HEK293 (cell line): Measurements from ENCODE around the gene SH3PXD2B.

Experiments used
- CTCF ChIA-PET: fragments of 350-600 bp; formaldehyde crosslinking; extraction: SDS; loops from one replicate; lab custom pipeline; 2021; ENCODE audit warnings: antibody characterized with exemption; lab: Yijun Ruan, JAX
- POLR2A ChIA-PET: fragments of 300-600 bp; formaldehyde crosslinking; extraction: SDS; loops from one replicate; lab custom pipeline; 2020; ENCODE audit warnings: antibody characterized with exemption, inconsistent platforms; lab: Yijun Ruan, JAX
- H3K27ac ChIP-seq: fragments of 200-500 bp; sonication (Bioruptor generic); 2 replicates; pipeline ENCODE4 v1.5.1; 2014; ENCODE audit warnings: low read depth, low read length, control low read depth, inconsistent platforms; ENCODE audit errors: extremely low read depth
- H3K36me3 ChIP-seq, 2 experiments: fragments of 200-500 bp in 1 of 2; sonication (Bioruptor generic) in 1 of 2; 1 replicate in 1 of 2; 2 replicates in 1 of 2; pipeline ENCODE4 v1.5.1; 2014 to 2017; ENCODE audit warnings: inconsistent platforms in 2 of 2, low read length in 2 of 2; ENCODE audit not compliant: control insufficient read depth in 2 of 2, insufficient read depth in 1 of 2
- H3K4me1 ChIP-seq: fragments of 200-500 bp; sonication (Bioruptor generic); 2 replicates; pipeline ENCODE4 v1.5.1; 2014; ENCODE audit warnings: mild to moderate bottlenecking, low read length, inconsistent platforms; ENCODE audit not compliant: control insufficient read depth, insufficient read depth
- H3K4me3 ChIP-seq: 2 replicates; pipeline ENCODE4 v1.5.1; 2011; ENCODE audit warnings: low read depth, mild to moderate bottlenecking, control low read depth, low read length, moderate library complexity
- H3K9me3 ChIP-seq: fragments of 200-500 bp; sonication (Bioruptor generic); 2 replicates; pipeline ENCODE4 v1.5.1; 2014; ENCODE audit warnings: low read depth, low read length, inconsistent platforms; ENCODE audit not compliant: control insufficient read depth, insufficient read depth
- AEBP2 ChIP-seq: fragments of 450-650 bp; formaldehyde crosslinking; IDR thresholded peaks from 2 replicates; pipeline ENCODE4 v1.5.1; 2016; ENCODE audit warnings: missing biosample characterization, missing genetic modification characterization, borderline replicate concordance
- EGR2 ChIP-seq: fragments of 450-650 bp; formaldehyde crosslinking; IDR thresholded peaks from 2 replicates; pipeline ENCODE4 v1.5.1; 2016; ENCODE audit warnings: low read depth, missing biosample characterization, missing genetic modification characterization
- PRDM10 ChIP-seq: fragments of 450-650 bp; formaldehyde crosslinking; IDR thresholded peaks from 2 replicates; pipeline ENCODE4 v1.5.1; 2016; ENCODE audit warnings: missing biosample characterization, missing genetic modification characterization
- TCF7L2 ChIP-seq: IDR thresholded peaks from 2 replicates; pipeline ENCODE4 v1.6.1; 2011; ENCODE audit warnings: low read depth, mild to moderate bottlenecking, inconsistent platforms, low read length, moderate library complexity, borderline replicate concordance
- ZNF214 ChIP-seq: fragments of 450-650 bp; formaldehyde crosslinking; IDR thresholded peaks from 2 replicates; pipeline ENCODE4 v1.5.1; 2017; ENCODE audit warnings: missing biosample characterization, mild to moderate bottlenecking, missing genetic modification characterization, borderline replicate concordance
- ZNF394 ChIP-seq: fragments of 450-650 bp; formaldehyde crosslinking; IDR thresholded peaks from 2 replicates; pipeline ENCODE4 v1.5.1; 2016; ENCODE audit warnings: missing biosample characterization, missing genetic modification characterization, mild to moderate bottlenecking, moderate library complexity, borderline replicate concordance
- ZNF555 ChIP-seq: fragments of 450-650 bp; formaldehyde crosslinking; conservative IDR thresholded peaks from 2 replicates; pipeline ENCODE4 v1.5.1; 2017; ENCODE audit warnings: missing biosample characterization, mild to moderate bottlenecking, missing genetic modification characterization, inconsistent platforms
- ZNF596 ChIP-seq: fragments of 450-650 bp; IDR thresholded peaks from 2 replicates; pipeline ENCODE4 v1.5.0; 2018; ENCODE audit warnings: missing biosample characterization, mild to moderate bottlenecking, missing genetic modification characterization, moderate library complexity
- ZNF629 ChIP-seq: fragments of 450-650 bp; formaldehyde crosslinking; IDR thresholded peaks from 2 replicates; pipeline ENCODE4 v1.5.1; 2017; ENCODE audit warnings: missing biosample characterization, missing genetic modification characterization
- ZNF660 ChIP-seq: fragments of 450-650 bp; IDR thresholded peaks from 2 replicates; pipeline ENCODE4 v1.5.1; 2018; ENCODE audit warnings: missing biosample characterization, mild to moderate bottlenecking, missing genetic modification characterization
- ZNF747 ChIP-seq: fragments of 450-650 bp; formaldehyde crosslinking; IDR thresholded peaks from 2 replicates; pipeline ENCODE4 v1.5.1; 2016; ENCODE audit warnings: missing biosample characterization, missing genetic modification characterization
- ZNF768 ChIP-seq: fragments of 450-650 bp; formaldehyde crosslinking; IDR thresholded peaks from 2 replicates; pipeline ENCODE4 v1.5.1; 2018; ENCODE audit warnings: missing biosample characterization, mild to moderate bottlenecking, missing genetic modification characterization
- ZNF843 ChIP-seq: fragments of 450-650 bp; formaldehyde crosslinking; IDR thresholded peaks from 2 replicates; pipeline ENCODE4 v1.5.1; 2016; ENCODE audit warnings: missing biosample characterization, missing genetic modification characterization
- ZSCAN23 ChIP-seq: fragments of 450-650 bp; formaldehyde crosslinking; IDR thresholded peaks from 2 replicates; pipeline ENCODE4 v1.5.1; 2016; ENCODE audit warnings: missing biosample characterization, missing genetic modification characterization
- TF ChIP-seq, protein P1 (sequence below): fragments of 450-650 bp; formaldehyde crosslinking; IDR thresholded peaks from 2 replicates; pipeline ENCODE4 v1.5.1; 2016; ENCODE audit warnings: missing biosample characterization, missing genetic modification characterization
- TF ChIP-seq, protein P2 (sequence below): fragments of 450-650 bp; formaldehyde crosslinking; IDR thresholded peaks from 2 replicates; pipeline ENCODE4 v1.5.1; 2016; ENCODE audit warnings: missing biosample characterization, missing genetic modification characterization

Gene SH3PXD2B

DNA sequence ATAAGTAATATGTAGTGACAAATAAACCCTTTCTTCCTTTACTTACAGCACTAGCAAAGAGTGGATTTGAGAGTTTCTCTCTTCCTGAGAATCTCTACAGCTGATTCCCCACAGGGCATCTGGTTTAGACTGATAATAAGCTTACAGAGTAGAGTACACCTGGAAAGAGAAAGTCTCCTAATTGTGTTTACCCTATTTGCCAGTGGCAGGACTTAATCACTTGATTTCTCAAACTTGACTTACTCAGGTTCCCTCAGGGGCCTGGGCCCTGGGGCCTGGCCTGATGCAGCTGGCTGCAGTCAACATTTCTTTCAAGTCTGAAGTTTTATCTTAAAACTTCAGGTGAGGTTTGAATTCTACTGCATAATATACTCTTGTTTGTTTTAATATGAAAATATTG is 132.7 kb downstream of the SH3PXD2B start (continued):
- TF ChIP-seq PRDM10 (tag by site-specific recombination) (no peak), ZNF214 (tag by site-specific recombination) (no peak), ZNF394 (tag by site-specific recombination) (no peak), AEBP2 (tag by site-specific recombination) (no peak), ZNF747 (tag by site-specific recombination) (no peak), ZNF629 (tag by site-specific recombination) (no peak), ZSCAN23 (tag by site-specific recombination) (no peak)
- TF ChIP-seq, protein P1, sequence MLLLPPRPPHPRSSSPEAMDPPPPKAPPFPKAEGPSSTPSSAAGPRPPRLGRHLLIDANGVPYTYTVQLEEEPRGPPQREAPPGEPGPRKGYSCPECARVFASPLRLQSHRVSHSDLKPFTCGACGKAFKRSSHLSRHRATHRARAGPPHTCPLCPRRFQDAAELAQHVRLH (tag by site-specific recombination): no peak

DNA sequence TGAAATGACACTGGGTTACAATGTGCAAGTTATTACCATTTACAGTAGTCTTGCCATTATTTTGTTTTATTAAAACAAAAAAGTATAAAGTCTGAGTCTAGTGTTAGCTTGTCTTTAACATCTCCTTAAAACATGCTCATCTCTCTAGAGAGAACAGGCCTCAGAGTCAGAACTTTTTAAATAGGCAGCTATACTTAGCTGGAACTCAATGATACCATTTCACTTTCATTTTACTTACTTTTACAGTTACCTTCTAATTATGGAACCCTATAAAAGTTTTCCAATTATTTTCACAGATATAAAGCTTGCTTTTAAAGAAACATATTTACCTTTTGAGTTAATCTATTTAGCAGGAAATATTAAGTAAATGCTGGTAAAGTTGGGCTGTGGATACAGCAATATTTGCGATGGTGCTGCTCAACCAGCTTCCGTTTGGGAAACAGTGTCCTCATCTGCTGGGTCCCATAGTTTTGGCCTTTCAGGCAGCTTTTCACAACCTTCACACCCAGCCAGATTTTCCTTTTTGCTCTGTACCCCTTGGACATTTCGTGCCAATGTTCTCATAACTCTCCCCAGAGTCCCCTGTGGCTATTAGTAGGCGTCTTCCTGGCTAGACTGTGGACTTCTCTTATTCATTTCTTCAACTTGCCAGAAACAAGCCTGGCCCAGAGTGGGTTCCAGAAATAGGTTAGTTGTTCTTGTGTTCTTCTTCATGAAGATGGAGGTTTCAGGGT is 134.4 kb downstream of the SH3PXD2B start:
- H3K4me3 ChIP-seq: no peak overlapping the region
- POLR2A ChIA-PET: no interaction called here

More for the DNA sequence above, 134.4 kb downstream of the SH3PXD2B start:
- H3K4me1 ChIP-seq: 0 out of 2 replicates have a peak, but pooled peaks cover 2% of the 10 kb centered on the region
- no peaks in the 10 kb centered on the region for H3K36me3 ChIP-seq
- H3K27ac ChIP-seq: no peak overlapping the region
- no peaks in the 10 kb centered on the region for H3K9me3 ChIP-seq
- CTCF ChIA-PET: interaction anchor here (0.7 to 1.0 kb wide), 3 partner anchors 14 to 131 kb away, joined by 3 to 6 read pairs (median 3); no protein-coding TSS in a partner anchor
- TF ChIP-seq ZNF596 (tag by site-specific recombination) (no peak), ZNF555 (tag by site-specific recombination) (no peak), ZNF660 (tag by site-specific recombination) (no peak), EGR2 (tag by site-specific recombination) (no peak), ZNF768 (tag by site-specific recombination) (no peak), TCF7L2 (no peak), ZNF843 (tag by site-specific recombination) (no peak)
- TF ChIP-seq, protein P2, sequence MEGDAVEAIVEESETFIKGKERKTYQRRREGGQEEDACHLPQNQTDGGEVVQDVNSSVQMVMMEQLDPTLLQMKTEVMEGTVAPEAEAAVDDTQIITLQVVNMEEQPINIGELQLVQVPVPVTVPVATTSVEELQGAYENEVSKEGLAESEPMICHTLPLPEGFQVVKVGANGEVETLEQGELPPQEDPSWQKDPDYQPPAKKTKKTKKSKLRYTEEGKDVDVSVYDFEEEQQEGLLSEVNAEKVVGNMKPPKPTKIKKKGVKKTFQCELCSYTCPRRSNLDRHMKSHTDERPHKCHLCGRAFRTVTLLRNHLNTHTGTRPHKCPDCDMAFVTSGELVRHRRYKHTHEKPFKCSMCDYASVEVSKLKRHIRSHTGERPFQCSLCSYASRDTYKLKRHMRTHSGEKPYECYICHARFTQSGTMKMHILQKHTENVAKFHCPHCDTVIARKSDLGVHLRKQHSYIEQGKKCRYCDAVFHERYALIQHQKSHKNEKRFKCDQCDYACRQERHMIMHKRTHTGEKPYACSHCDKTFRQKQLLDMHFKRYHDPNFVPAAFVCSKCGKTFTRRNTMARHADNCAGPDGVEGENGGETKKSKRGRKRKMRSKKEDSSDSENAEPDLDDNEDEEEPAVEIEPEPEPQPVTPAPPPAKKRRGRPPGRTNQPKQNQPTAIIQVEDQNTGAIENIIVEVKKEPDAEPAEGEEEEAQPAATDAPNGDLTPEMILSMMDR (tag by site-specific recombination): no peak
